Naive thymus-derived CD8-positive, alpha-beta T cell (primary cell): Measurements from ENCODE around the gene TIGD2. TPM values are rescaled to one million over a fixed set of nuclear protein-coding genes. Genes with fewer than 3 reads are reported as not detected.
"Not testable (repeated sequence)": the region's sequence is repeated elsewhere in the genome, so short reads cannot be mapped to it uniquely, and the experiment has no call there.

Experiments
- ATAC-seq, 2 donors: fragments of 150-1000 bp; cut with Tn5 transposase in 1 of 2; sonication (Bioruptor Pico), chemical (Tn5 transposase) in 1 of 2; 1 replicate in 1 of 2; 2 replicates in 1 of 2; pipeline ENCODE4 v1.10.0; 2021; ENCODE audit warnings: mild to moderate bottlenecking in 2 of 2, moderate library complexity in 2 of 2
- POLR2A ChIA-PET: fragments of 350-600 bp; sonication (Branson Sonifier 250); formaldehyde crosslinking; loops from one replicate; lab custom pipeline; 2021; ENCODE audit warnings: antibody characterized with exemption; lab: Charles Lee
- DNase-seq, 10 donors: peaks; one replicate each; pipeline versions ENCODE4 v3.0.0 to v3.0.0-alpha.2; 2020 to 2022
- H3K27ac Mint-ChIP-seq, 10 donors: one replicate each; pipeline ENCODE4 v1.8.0; 2020 to 2022; ENCODE audit warnings: mild to moderate bottlenecking in 10 of 10, mixed read lengths in 10 of 10, moderate library complexity in 4 of 10, inconsistent platforms in 1 of 10
- H3K27me3 Mint-ChIP-seq, 5 donors: one replicate each; pipeline ENCODE4 v1.8.0; 2021 to 2022; ENCODE audit warnings: mixed read lengths in 5 of 5
- H3K36me3 Mint-ChIP-seq, 3 donors: one replicate each; pipeline ENCODE4 v1.8.0; 2020 to 2022; ENCODE audit warnings: mixed read lengths in 3 of 3, mild to moderate bottlenecking in 2 of 3, inconsistent platforms in 1 of 3
- H3K4me1 Mint-ChIP-seq, 4 donors: one replicate each; pipeline ENCODE4 v1.8.0; 2021 to 2022; ENCODE audit warnings: mixed read lengths in 4 of 4
- H3K4me3 Mint-ChIP-seq, 10 donors: one replicate each; pipeline ENCODE4 v1.8.0; 2020 to 2022; ENCODE audit warnings: mild to moderate bottlenecking in 10 of 10, mixed read lengths in 10 of 10, moderate library complexity in 6 of 10, inconsistent platforms in 1 of 10
- H3K9me3 Mint-ChIP-seq, 9 donors: one replicate each; pipeline ENCODE4 v1.8.0; 2020 to 2022; ENCODE audit warnings: mixed read lengths in 9 of 9, mild to moderate bottlenecking in 3 of 9, inconsistent platforms in 1 of 9, moderate library complexity in 1 of 9
- polyA plus RNA-seq, 3 donors: library from polyadenylated mRNA; unstranded; fragments of 300-500 nt; fragmentation: Illumina TruSeq; gene quantifications; one replicate each; pipeline ENCODE4 v1.2.3, GENCODE V29; 2021
- total RNA-seq, 8 experiments: library from RNA in 2 of 8; stranded (reverse) in 2 of 8; gene quantifications; one replicate each; pipeline ENCODE4 v1.2.3 and lab custom pipeline; 2021 to 2026

The TIGD2 gene
- total and polyA plus RNA-seq, 5 experiments from 2014 or later = 3.2 to 8.4 (median 4.2) TPM

DNA sequence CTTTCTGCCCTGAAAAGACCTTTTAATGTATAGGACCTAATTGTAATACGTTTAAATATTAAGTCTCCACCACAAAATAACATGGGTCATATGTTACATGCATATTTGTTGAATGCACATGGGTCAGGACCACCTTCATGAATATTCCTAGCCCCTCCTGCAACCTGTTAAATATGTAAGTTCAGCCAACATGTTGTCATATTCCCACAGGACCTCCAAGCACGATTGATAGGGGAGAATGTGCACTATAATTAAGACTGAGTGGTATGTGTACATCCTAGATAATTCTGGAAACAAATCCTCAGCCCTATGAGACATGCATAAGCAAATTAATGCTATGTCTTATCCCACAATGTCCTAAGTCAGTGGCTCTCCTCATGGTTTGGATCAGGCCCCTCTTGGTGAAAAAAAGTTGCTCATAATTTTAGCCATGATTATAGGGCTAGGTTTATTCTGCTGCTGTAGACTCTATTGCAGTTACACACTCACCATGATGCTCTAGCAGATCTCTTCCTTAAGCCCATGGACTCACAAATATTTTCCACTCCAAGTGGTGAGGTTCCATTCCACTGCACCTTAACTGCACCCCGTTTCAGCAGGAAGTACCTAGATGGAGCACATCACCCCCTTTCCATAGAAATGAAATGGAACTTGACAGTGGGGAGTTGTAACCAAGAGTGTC is 10.2 kb downstream of the TIGD2 start:
- Mint-ChIP-seq H3K4me3 (no peak overlapping the region), H3K9me3 (peaks cover 0 to 16% (median under 1%) of the 10 kb centered on the region in 9 donors), H3K27me3 (peaks cover 0 to 2% (median 0%) of the 10 kb centered on the region in 5 donors), H3K27ac (no peak overlapping the region), H3K4me1 (no peaks in the 10 kb centered on the region), H3K36me3 (peaks cover 0 to under 1% (median under 1%) of the 10 kb centered on the region in 3 donors)
- ATAC-seq = no peak
- DNase-seq = no peak
- POLR2A ChIA-PET = no interaction called here

DNA sequence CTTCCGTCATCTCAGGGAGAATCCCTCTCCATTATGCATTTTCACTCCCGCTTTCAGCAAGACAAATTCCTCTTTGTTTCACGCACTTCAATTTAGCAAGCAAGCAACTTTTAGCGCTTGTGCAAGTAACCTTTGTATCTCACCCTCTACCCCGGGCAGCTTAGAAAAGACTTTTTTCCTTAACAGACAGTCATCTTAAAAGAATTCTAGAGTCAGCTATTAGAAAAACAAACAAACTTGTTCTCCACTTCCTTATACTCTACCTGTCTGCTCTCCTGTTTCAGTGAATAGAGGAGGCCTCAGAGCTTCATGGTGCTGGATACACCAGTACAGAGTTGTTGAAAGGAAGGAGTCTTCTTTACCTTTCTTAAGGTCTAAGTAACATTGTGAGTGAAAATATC is 12.1 kb downstream of the TIGD2 start:
- POLR2A ChIA-PET = no interaction called here
- Mint-ChIP-seq H3K36me3 (no peaks in the 10 kb centered on the region), H3K27me3 (peaks cover 0 to 7% (median 0%) of the 10 kb centered on the region in 5 donors), H3K4me3 (no peak overlapping the region), H3K9me3 (no peaks in the 10 kb centered on the region), H3K4me1 (no peaks in the 10 kb centered on the region), H3K27ac (no peak overlapping the region)
- no peak for ATAC-seq
- no peak for DNase-seq

DNA sequence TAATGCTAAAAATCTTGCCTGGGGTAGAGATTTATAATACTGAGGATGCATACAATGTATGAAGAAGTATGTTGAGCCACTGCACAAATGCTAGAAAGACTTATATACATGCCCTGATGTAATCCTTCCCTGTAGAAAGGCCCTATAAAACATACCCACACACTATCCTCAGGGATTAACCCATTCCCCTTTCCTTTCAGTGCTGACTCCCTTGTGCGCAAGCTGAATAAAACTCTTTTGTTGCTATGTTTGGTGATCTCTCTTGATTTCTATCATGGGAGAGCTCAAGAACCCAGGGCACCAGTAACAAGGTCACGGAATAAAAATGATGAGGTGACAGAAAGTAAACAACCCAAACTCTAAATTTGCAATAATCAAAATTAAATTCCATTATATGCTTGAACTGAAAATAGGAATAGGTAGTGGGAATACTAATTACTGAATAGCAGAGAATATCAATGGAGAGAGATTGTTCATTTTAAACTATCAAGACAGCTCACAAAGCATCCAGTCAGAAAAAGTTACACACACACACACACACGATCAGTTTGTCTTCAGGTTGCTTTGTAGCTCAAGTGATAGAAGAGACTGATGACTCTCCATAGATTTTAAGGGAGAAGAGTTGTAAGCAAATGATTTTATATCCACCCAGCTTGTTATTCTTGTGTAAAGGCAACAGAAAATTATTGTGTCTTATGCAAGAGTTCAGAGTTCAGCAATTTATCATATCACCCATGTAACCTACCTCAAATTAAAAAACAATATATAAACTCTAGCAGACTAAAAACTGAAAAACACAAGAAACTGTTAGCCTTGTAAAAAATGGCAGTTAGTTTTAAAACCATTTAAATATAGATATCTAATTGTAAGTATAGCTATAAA is 14.8 kb downstream of the TIGD2 start:
- H3K4me3 Mint-ChIP-seq = no peak overlapping the region
- peaks cover 0 to 18% (median 5%) of the 10 kb centered on the region in 5 donors for H3K27me3 Mint-ChIP-seq
- no peaks in the 10 kb centered on the region for H3K9me3 Mint-ChIP-seq
- no peaks in the 10 kb centered on the region for H3K36me3 Mint-ChIP-seq
- H3K4me1 Mint-ChIP-seq = no peaks in the 10 kb centered on the region
- DNase-seq (no peak), ATAC-seq (no peak)
- no peak overlapping the region for H3K27ac Mint-ChIP-seq
- POLR2A ChIA-PET = no interaction called here

DNA sequence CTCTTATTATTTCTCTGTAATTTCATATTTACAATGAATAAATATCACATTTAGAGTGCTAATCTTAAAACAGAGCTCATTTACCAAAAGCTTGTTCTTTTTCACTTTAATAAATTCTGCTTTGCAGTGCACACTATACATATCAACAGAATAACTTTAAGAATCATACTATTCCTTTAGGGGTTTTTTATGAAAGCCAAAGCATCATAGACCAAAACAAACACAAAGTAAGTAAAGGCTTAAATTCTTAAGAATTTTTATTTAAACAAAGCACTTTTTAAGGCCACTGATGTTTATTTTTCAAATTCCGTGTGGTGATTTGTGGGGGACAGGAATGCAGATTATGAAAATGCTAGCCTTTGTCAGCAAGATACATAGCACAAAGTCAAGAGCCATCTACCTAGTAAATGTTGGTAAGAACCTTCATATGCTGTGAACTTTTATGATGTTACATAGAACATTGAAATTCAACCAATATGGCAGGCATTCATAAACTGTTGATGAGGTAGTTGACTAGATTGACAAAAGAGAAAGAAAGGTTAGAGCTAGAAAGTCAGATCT is 17.8 kb downstream of the TIGD2 start:
- Mint-ChIP-seq H3K4me1 (no peaks in the 10 kb centered on the region), H3K4me3 (no peak overlapping the region), H3K27ac (no peak overlapping the region), H3K9me3 (no peaks in the 10 kb centered on the region), H3K36me3 (no peaks in the 10 kb centered on the region), H3K27me3 (peaks cover 0 to 18% (median 5%) of the 10 kb centered on the region in 5 donors)
- ATAC-seq (no peak), DNase-seq (no peak)
- POLR2A ChIA-PET = no interaction called here

DNA sequence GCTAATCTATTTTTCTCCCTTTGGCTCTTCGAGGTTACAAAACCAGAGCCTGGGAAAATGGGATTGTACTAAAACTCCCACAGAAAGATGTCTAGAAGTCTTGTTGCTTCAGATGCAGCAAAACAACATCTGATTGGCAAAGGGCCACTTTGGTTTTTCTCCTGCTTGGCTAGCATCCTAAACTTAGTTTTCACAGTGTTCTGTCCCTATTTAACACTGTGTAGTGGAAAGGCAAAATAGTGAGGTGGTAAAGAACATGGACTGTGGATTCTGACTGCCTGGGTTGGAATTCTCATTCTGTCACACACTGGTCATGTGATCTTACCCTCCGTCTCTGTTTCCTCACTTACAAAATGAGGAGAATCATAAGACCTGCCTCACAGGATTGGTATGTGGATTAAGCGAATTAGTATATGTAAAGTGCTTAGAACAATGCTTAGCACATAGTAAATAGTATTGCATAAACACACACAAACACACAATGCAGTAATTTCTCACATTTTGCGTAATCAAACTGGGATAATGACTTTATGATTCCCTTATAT is 23.5 kb downstream of the TIGD2 start:
- no peak overlapping the region for H3K27ac Mint-ChIP-seq
- POLR2A ChIA-PET = no interaction called here
- no peak for ATAC-seq
- peaks cover 0 to 2% (median 0%) of the 10 kb centered on the region in 3 donors for H3K36me3 Mint-ChIP-seq
- no peaks in the 10 kb centered on the region for H3K9me3 Mint-ChIP-seq
- H3K4me1 Mint-ChIP-seq = no peaks in the 10 kb centered on the region
- peaks cover 0 to under 1% (median 0%) of the 10 kb centered on the region in 5 donors for H3K27me3 Mint-ChIP-seq
- no peak overlapping the region for H3K4me3 Mint-ChIP-seq
- no peak for DNase-seq

DNA sequence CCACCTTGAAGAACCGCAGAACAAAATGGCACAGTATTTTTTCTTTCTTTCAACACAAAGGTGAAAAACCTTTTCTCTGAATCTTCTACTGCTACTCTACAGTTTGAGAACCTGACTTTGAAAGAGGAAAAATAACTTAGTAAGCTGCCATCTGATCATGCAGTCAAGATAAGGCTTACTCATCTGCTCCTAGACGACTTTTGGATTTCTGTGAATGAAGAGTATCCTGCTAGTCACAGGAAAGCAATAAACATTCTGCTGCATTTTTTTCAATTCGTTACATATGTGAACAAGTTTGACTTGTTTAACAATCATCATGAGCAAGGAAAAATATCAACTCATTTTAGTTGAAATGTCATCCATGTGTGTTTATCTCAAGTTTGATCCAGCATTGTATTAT is 25.2 kb downstream of the TIGD2 start:
- POLR2A ChIA-PET = no interaction called here
- no peak overlapping the region for H3K27ac Mint-ChIP-seq
- no peaks in the 10 kb centered on the region for H3K27me3 Mint-ChIP-seq
- peaks cover 0 to 2% (median 0%) of the 10 kb centered on the region in 3 donors for H3K36me3 Mint-ChIP-seq
- ATAC-seq = no peak
- no peaks in the 10 kb centered on the region for H3K9me3 Mint-ChIP-seq
- DNase-seq = no peak
- no peaks in the 10 kb centered on the region for H3K4me1 Mint-ChIP-seq
- no peak overlapping the region for H3K4me3 Mint-ChIP-seq

DNA sequence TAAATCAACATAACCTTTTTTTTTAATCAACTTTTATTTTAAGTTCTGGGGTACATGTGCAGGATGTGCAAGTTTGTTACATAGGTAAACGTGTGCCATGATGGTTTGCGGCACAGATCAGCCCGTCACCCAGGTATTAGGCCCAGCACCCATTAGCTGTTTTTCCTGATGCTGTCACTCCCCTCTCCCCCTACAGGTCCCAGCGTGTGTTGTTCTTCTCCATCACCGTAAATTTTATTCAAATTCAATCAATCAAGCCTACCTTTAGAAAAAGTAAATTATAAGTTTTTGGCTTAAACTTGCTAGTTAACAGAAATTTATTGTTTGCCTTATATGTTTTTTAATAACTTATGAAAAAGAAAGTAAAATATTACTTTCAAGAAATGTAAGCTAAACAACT is 25.9 kb downstream of the TIGD2 start:
- POLR2A ChIA-PET = no interaction called here
- ATAC-seq = no peak
- no peak overlapping the region for H3K4me3 Mint-ChIP-seq

DNA sequence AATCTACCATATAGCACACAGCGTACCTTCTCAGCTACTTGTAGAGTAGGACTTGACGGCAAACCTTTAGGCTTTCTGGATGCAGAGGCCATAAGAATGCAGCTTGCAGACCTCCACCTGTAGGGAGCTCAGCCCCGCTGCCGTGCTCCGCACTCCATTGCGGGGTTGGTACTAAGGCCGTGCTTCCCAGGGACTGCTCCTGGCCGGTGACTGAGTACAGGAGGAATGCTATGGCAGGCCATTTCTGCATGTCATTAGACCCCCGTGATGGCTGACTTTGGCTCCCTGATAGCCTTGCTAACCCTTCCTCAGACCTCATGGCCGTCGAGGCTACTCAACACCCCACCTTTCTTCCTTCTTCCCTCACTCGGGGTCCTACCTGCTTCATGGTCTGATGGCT is 26.4 kb downstream of the TIGD2 start:
- Mint-ChIP-seq H3K36me3 (peaks cover 0 to 2% (median 0%) of the 10 kb centered on the region in 3 donors), H3K27me3 (no peaks in the 10 kb centered on the region)

More for the DNA sequence above, 25.9 kb downstream of the TIGD2 start:
- Mint-ChIP-seq H3K9me3 (no peaks in the 10 kb centered on the region), H3K27ac (no peak overlapping the region), H3K4me1 (no peaks in the 10 kb centered on the region), H3K27me3 (no peaks in the 10 kb centered on the region), H3K36me3 (peaks cover 0 to 2% (median 0%) of the 10 kb centered on the region in 3 donors)
- no peak for DNase-seq

DNA sequence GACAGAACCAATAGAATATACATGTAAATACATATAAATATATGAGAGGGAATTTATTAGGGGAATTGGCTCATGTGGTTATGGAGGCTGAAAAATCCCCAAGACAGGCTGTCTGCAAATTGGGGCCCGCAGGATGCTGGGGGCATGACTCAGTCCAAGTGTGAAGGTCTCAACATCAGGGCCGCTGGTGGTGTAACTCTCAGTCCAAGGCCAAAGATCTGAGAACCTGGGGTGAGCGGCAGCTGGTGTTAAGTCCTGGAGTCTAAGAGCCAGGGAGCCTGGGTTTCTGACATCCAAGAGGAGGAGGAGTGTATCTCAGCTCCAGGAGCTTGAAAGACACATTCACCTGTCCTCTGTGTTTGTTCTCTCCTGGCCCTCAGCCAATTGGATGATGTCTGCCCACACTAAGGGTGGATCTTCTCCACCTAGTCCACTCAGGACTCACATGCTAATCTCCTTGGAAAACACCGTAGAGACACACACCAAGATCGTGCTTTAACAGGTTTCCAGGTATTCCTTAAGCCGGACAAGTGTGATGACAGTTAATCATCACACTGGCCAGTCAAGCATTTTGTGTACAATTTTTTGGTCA is 28.9 kb downstream of the TIGD2 start:
- POLR2A ChIA-PET = interaction anchor here (0.6 kb wide), 1 partner anchor 23 kb away, joined by 5 read pairs; no protein-coding TSS in a partner anchor
- no peaks in the 10 kb centered on the region for H3K27me3 Mint-ChIP-seq
- no peaks in the 10 kb centered on the region for H3K4me1 Mint-ChIP-seq
- DNase-seq = no peak
- no peak overlapping the region for H3K27ac Mint-ChIP-seq
- H3K9me3 Mint-ChIP-seq = peaks cover 0 to 7% (median 0%) of the 10 kb centered on the region in 9 donors
- peaks cover 0 to 2% (median 0%) of the 10 kb centered on the region in 3 donors for H3K36me3 Mint-ChIP-seq
- ATAC-seq = no peak
- H3K4me3 Mint-ChIP-seq = no peak overlapping the region

More for the DNA sequence above, 26.4 kb downstream of the TIGD2 start:
- Mint-ChIP-seq H3K27ac (no peak overlapping the region), H3K4me3 (no peak overlapping the region), H3K4me1 (no peaks in the 10 kb centered on the region), H3K9me3 (no peaks in the 10 kb centered on the region)
- ATAC-seq (no peak), DNase-seq (no peak)
- POLR2A ChIA-PET = no interaction called here

DNA sequence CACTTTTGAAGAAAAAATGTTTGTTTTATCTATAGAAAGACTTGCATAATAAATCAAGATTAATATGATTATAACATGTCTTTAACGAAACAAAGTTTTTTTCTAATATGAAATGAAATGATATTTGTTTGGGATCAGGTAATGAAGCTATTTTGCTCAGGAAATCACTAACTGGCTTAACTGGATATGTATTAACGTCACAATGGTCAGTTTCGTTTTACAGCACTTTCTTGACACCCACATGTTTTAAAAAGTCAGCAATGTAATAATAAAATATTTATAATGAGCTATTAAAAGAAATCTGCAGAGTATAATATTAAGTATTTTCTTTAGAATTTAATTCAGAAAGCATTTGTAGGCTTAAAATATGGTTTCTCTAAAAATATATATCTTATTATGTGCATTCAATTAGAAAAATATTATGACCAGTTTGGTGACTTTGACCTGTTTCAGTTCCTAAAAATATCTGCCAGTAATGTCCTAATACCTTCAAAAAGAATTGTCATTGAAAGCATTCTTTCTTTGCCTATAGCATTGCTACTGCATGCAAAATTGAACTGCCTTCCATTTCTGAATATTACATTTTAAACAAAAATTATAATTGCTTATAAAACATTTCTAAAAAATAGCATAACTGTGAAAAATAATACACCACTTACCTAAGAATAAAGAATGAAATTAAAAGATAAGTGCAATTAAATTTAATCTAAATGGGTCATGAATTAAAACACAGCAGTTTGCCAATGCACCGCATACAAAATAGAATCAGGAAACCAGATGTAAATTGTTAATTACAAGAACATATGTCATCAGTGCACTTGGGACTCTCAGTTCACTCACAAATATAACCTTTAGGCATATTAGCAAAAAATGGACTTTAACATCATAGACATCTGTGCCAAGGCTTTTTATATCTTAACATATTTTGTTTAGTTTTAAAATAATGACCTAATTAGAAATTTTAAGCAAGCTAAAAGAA is 31.6 kb downstream of the TIGD2 start:
- POLR2A ChIA-PET = no interaction called here
- Mint-ChIP-seq H3K9me3 (peaks cover 0 to 7% (median 0%) of the 10 kb centered on the region in 9 donors), H3K27me3 (no peaks in the 10 kb centered on the region), H3K4me1 (no peaks in the 10 kb centered on the region), H3K36me3 (peaks cover 0 to 2% (median 0%) of the 10 kb centered on the region in 3 donors), H3K27ac (no peak overlapping the region), H3K4me3 (no peak overlapping the region)
- no peak for DNase-seq
- no peak for ATAC-seq

DNA sequence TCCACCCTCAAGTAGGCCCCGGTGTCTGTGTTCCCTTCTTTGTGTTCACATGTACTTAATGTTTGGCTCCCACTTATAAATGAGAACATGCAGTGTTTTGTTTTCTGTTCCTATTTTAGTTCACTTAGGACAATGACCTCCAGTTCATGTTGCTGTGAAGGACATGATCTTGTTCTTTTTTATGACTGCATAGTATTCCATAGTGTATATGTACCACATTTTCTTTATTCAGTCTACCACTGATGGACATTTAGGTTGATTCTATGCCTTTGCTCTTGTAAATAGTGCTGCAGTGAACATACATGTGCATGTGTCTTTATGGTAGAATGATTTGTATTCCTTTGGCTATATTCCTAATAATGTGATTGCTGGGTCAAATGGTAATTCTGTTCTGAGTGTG is 33.3 kb downstream of the TIGD2 start:
- H3K9me3 Mint-ChIP-seq, H3K27me3 Mint-ChIP-seq, DNase-seq, ATAC-seq, H3K4me3 Mint-ChIP-seq, H3K27ac Mint-ChIP-seq, H3K36me3 Mint-ChIP-seq, H3K4me1 Mint-ChIP-seq, POLR2A ChIA-PET: not testable (repeated sequence)
